Lung (tissue), 12 donors: Measurements from ENCODE around the gene SLC9A7. TPM values are rescaled to one million over a fixed set of nuclear protein-coding genes. Genes with fewer than 3 reads are reported as not detected.

Source experiments
- ATAC-seq: fragments of 200-7000 bp; cut with Tn5 transposase; one replicate; pipeline ENCODE4 v1.9.1; 2020; ENCODE audit warnings: moderate number of reproducible peaks; ENCODE audit not compliant: insufficient read depth, low FRiP score
- DNase-seq, 3 donors: peaks; one replicate each; pipeline ENCODE4 v3.0.0-alpha.2; 2013 to 2017
- H3K27ac ChIP-seq, 2 donors: one replicate each; pipeline ENCODE4 v1.5.1; 2013; ENCODE audit warnings: mild to moderate bottlenecking in 2 of 2, moderate library complexity in 2 of 2, control low read depth in 1 of 2, inconsistent platforms in 1 of 2, low read depth in 1 of 2, low read length in 1 of 2
- H3K27me3 ChIP-seq, 3 donors: one replicate each; pipeline ENCODE4 v1.5.1; 2013; ENCODE audit warnings: low read length in 2 of 3; ENCODE audit not compliant: control insufficient read depth in 3 of 3, insufficient read depth in 3 of 3
- H3K36me3 ChIP-seq, 4 donors: one replicate each; pipeline ENCODE4 v1.5.1; 2013; ENCODE audit warnings: low read length in 4 of 4, mild to moderate bottlenecking in 1 of 4, moderate library complexity in 1 of 4; ENCODE audit not compliant: control insufficient read depth in 4 of 4, insufficient read depth in 4 of 4
- H3K4me1 ChIP-seq, 5 donors: one replicate each; pipeline ENCODE4 v1.5.1; 2013; ENCODE audit warnings: low read length in 5 of 5, mild to moderate bottlenecking in 2 of 5, moderate library complexity in 1 of 5; ENCODE audit not compliant: control insufficient read depth in 5 of 5, insufficient read depth in 5 of 5
- H3K4me3 ChIP-seq: one replicate; pipeline ENCODE4 v1.5.1; 2013; ENCODE audit warnings: mild to moderate bottlenecking, control low read depth, moderate library complexity
- H3K9ac ChIP-seq, 2 donors: one replicate each; pipeline ENCODE4 v1.5.1; 2013; ENCODE audit warnings: low read length in 2 of 2, control low read depth in 1 of 2; ENCODE audit not compliant: insufficient read depth in 1 of 2
- H3K9me3 ChIP-seq, 4 donors: one replicate each; pipeline ENCODE4 v1.5.1; 2013; ENCODE audit warnings: low read length in 3 of 4, mild to moderate bottlenecking in 1 of 4, moderate library complexity in 1 of 4; ENCODE audit not compliant: control insufficient read depth in 4 of 4, insufficient read depth in 3 of 4
- WGBS, 2 donors: extraction: QIAGEN DNeasy Blood & Tissue Kit; methylation state at CpG; one replicate each; pipeline ENCODE4 v1.1.7; 2013; 5-methylcytosine and 5-hydroxymethylcytosine counted together
- polyA plus RNA-seq, 2 donors: library from polyadenylated mRNA; stranded (reverse); fragments of 200-250 nt; gene quantifications; one replicate each; pipeline ENCODE4 v1.2.1, GENCODE V29; 2013
- total RNA-seq, 2 donors: library from RNA; depleted of rRNA in 1 of 2; stranded (reverse); fragments of >200 nt in 1 of 2; gene quantifications; one replicate each; pipeline ENCODE4 v1.2.1, GENCODE V29; 2014 to 2021
- TF ChIP-seq, protein P1 (sequence below): IDR thresholded peaks from 2 replicates; pipeline ENCODE4 v1.5.1; 2012; ENCODE audit warnings: mild to moderate bottlenecking; ENCODE audit errors: control extremely low read depth, extremely low read depth
- donor health status: control.
- donor health status: control.
- donor health status: Bipolar disorder and iron deficiency.
- donor health status: healthy.
- donor health status: DM: yes; HTN: yes; CAD: no.

SLC9A7 gene
- total and polyA plus RNA-seq, 4 donors, result 1.2 to 6.9 (median 3.6) TPM

DNA sequence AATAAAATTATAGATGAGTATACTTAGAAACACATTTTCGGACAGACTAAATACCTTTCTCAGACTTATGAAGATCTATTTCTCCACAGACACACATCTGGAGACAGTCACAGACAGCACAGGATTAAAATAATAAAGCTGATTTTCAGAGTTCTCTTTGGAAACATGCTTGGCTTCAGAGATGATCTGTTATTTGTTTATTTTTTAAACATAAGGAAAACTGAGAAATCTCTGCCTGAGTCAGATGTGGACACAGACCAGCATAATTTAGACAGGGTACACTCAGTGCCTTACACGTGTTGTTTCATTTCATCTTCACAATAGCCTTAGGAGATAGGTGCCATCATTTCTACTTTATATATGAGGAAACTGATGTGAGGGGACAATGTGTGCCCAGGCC lies 92.1 kb downstream of the SLC9A7 start:
- Histone ChIP-seq H3K9me3 (no peaks in the 10 kb centered on the region), H3K27me3 (peaks cover under 1 to 14% (median 11%) of the 10 kb centered on the region in 3 donors), H3K36me3 (no peaks in the 10 kb centered on the region), H3K27ac (no peak overlapping the region), H3K4me1 (peaks cover 0 to 2% (median 0%) of the 10 kb centered on the region in 5 donors), H3K9ac (no peak overlapping the region), H3K4me3 (no peak overlapping the region)
- TF ChIP-seq, protein P1, sequence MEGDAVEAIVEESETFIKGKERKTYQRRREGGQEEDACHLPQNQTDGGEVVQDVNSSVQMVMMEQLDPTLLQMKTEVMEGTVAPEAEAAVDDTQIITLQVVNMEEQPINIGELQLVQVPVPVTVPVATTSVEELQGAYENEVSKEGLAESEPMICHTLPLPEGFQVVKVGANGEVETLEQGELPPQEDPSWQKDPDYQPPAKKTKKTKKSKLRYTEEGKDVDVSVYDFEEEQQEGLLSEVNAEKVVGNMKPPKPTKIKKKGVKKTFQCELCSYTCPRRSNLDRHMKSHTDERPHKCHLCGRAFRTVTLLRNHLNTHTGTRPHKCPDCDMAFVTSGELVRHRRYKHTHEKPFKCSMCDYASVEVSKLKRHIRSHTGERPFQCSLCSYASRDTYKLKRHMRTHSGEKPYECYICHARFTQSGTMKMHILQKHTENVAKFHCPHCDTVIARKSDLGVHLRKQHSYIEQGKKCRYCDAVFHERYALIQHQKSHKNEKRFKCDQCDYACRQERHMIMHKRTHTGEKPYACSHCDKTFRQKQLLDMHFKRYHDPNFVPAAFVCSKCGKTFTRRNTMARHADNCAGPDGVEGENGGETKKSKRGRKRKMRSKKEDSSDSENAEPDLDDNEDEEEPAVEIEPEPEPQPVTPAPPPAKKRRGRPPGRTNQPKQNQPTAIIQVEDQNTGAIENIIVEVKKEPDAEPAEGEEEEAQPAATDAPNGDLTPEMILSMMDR, result no peak
- ATAC-seq, result no peak
- WGBS, 2 donors, result 63 to 86% methylated on average over 2 of the region's 2 CpGs
- DNase-seq, result peak in 1 of 3 donors; percentile 27

DNA sequence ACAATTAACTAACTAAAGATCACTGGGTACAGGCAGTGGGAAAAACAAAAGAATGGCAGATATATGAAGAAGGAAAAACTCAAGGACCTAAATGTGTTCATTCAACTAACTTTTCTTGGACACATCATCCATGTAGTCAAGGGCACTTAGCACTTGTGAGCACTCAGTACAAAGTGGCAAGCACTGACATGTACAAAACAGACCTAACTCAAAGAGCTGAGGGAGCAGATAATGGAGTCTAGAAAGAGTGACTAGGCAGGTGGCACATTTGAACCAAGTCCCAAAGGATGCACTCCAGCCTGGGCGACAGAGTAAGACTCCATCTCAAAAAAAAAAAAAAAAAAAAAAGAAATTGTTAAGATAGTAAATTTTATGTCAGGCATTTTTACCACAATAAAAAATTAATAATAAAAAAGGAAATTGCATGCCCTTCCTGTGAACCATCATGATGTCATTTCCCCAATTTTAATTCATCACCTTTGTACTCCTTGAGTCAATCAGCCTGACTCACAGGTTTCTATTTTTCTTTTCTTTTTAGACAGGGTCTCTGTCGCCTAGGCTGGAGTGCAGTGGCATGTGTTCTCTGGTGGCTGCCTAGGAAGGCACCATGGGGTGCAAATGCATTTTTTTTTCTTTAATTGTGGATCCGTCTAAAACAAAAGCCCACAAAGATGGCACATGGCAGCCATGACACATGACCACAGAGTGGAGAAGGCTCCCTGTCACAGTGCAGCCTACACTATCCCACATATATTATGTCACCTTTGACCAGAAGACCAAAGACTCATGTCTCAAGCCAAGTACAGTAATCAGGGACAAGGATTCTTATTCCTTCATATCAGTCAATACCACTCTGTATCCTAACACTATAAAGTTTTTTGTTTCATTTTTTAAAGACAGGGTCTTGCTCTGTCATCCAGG lies 93.4 kb downstream of the SLC9A7 start:
- WGBS, 2 donors, result 62 to 90% methylated on average over 3 of the region's 3 CpGs
- DNase-seq (no peak), ATAC-seq (no peak)
- H3K27me3 ChIP-seq, result peaks cover 0 to 13% (median 7%) of the 10 kb centered on the region in 3 donors
- H3K4me1 ChIP-seq, result peaks cover 0 to 2% (median 0%) of the 10 kb centered on the region in 5 donors
- no peak overlapping the region for H3K4me3 ChIP-seq
- no peaks in the 10 kb centered on the region for H3K9me3 ChIP-seq
- no peak overlapping the region for H3K27ac ChIP-seq
- H3K36me3 ChIP-seq, result no peaks in the 10 kb centered on the region
- TF ChIP-seq, protein P1, result no peak
- no peak overlapping the region for H3K9ac ChIP-seq

DNA sequence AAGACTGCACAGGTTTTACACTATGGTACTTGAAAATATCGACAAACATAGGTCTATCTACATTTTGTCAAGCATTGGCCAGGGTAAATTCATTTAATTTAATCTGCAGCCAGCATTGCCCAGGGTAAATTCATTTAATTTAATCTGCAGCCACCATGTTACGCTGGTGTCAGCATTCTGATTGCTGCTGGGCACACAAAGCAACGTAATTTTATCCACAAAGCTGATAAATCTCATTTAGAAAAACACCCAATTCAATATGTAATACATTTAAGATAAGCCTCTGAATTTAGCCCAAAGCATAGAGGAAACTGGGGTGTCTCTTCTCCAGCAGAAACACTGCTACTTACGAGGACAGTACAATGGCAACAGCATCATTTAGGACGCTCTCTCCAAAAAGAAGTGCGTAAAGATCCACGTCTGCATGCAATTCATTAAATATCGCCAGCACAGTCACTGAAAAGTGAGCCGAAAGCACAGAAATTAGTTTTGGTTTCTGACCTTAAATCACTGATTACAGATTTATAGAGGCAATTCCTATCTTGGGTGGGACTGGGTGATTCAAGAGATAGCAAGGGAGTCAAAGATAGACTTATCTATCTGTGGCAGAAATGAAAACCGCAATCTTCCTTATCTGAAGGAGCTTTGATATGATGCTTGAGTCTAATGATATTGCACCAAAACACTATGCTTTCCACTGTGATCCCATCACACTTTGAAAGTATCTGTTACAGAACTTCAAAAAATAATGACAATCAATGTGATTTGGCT lies 96.5 kb downstream of the SLC9A7 start:
- Histone ChIP-seq H3K27ac (no peak overlapping the region), H3K4me1 (no peaks in the 10 kb centered on the region), H3K36me3 (no peaks in the 10 kb centered on the region), H3K9ac (no peak overlapping the region), H3K27me3 (peaks cover 0 to 5% (median 3%) of the 10 kb centered on the region in 3 donors), H3K9me3 (no peaks in the 10 kb centered on the region), H3K4me3 (no peak overlapping the region)
- DNase-seq (no peak), ATAC-seq (no peak)
- TF ChIP-seq, protein P1, result no peak
- WGBS, 2 donors, result 80 to 96% methylated on average over 10 of the region's 10 CpGs
